ENCODE data around the gene HIVEP2.
A peak's percentile ranks its signal among the peaks of the same experiment; 100 is the strongest.

HIVEP2 gene

DNA sequence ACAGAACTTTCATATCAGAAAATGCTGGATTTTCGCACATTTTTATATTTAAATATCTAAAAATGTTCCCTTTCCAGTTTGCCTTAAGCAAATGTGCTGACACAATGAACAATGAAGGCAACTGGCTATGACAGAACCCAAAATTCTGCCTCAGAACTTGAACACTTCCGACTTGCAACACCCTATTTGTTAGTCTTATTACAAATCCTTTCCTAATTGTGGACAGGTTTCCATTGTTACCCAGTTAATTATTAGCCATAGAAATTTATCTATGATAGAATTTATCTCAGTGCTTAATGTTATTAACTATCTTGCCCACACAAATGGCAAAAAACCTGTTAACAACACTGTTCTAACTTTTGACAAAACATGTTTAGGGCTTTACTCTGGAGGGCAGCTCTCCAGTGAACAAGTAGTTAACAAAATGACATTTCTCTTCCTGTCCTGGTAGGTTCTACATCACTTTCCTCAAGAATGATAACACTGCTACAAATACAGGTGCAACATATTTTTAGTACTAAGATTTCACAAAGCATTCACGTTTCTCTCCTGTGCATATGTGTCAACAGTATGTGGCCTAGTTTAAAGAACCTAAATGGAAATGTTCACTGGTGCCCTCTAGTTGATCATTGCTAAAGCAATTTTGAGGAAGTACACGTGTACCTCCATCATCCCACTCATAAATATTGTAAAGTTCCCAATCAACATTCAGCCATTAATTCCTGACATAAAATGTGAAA, 58.4 kb downstream of the HIVEP2 start:
- DNase-seq, result no peak

DNA sequence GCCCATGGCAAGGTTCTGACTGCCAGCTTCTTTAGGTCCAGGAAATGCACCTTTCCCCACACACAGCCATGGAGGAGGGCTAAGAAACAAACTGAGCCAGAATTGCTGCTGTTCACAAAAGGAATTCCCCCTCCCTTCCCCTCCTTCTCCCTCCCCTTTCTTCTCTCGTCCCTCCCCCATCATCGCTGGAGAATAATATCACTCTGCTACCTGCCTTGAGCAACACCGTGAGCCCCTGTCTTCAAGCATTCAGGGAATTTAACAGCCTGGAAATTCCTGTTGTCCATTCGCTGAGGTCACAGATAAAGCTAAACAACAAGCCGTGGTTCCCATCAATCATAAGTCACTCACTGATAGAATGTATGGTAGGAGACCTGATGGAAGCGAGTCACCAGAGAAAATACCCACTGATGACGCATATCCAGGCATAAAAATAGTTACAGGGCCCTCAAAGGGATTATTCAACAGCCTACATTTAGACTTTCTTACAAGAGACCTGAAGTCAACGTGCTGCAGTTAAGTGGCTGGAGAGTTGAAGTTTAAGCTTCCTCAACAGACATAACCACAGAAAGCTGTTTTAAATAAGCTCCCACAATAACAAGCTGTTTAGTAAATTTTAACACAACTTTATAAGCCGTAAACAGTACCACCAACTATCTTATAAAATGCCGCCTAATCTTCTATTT, 59.7 kb downstream of the HIVEP2 start:
- DNase-seq, result peak; percentile 72

DNA sequence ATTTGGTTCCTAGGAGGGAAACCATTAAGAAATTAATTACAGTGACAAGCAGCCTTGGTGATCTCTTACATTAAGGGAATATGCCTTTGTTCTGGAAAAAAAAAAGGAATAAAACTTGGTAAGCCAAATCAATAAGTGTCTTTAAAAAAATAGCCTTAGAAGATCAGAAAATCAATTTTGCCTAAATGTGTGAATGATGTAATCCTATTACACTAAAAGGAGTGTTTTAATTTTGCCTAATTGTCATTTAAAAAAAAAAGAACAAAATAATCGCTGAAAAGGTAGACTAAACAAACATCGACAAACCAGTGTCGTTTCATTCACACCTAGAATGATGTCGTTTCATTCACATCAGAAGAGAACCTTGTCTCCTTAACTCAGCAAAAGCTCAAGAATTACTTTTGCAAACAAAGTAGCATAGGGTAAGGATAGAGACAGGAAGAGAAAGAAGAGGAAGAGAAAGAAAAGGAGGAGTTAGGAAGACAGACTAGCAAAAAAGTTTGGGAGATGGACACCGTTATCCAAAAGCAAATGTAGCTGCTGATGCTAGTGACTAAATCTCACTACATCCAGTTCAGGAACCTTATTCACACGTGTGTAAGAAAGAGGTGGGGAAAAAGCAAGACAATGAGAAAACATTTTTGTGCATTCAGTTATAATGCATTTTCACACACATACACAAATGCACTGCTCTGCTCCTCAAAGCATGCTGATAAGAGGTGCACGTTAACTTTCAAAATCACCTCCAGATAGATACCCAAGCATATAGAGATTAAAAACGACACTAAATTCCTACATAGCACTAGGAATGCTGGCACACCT, 60.6 kb downstream of the HIVEP2 start:
- DNase-seq, result no peak

DNA sequence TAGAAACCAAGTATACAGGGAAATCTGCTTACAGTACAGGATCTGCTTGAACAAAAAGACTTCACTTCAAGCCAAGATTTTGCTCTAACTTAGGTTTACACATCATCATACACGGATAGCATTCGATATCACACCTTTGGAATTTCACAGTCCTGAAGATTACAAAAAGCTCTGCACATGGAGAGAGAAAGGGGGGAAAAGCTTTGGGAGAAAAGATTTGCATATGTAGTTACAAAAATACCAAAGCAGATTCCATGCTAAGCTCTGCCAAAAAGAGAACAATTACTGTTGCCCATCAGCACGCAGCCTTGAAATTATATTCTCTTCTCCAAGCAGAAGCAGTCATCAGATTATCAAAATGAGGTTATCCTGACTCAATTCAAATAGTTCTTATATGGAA, 62.0 kb downstream of the HIVEP2 start:
- no peak for DNase-seq

DNA sequence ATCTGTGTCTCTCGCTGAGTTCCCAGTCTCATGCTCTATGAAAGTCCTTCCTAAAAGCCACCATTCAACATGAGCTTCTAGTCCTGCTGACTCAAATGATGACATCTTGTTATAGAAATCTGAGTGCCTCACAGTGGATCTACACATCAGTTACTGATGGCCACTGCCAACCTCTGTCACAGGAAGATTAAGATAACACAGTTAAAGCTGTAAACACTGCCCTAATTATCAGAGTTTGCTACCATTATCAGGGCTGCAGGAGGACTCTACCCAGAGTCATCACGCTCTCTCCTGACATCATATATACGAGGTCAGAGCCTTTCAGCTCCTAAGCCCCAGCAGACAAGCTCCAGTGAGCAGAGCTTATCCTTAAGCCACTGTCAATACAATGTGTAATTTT, 63.2 kb downstream of the HIVEP2 start:
- DNase-seq, result no peak

DNA sequence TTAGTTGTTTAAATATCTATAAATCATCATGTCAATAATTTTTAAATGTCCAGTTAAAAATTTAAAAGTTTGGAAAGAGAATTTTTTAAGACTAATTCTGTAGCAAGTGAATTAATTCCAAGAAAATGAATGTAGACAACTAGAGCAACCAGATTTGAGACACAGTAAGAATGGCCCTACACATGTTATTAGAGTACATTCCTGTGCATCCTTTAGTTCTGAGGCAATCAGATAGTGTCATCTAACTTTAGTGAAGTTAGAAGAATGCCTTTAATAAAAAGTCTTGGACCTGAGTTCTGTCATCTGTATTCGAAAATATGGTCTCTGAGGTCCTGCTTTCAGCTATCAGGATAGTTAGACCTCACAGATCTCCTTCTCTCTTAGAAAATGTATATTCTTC, 63.7 kb downstream of the HIVEP2 start:
- DNase-seq, result no peak

DNA sequence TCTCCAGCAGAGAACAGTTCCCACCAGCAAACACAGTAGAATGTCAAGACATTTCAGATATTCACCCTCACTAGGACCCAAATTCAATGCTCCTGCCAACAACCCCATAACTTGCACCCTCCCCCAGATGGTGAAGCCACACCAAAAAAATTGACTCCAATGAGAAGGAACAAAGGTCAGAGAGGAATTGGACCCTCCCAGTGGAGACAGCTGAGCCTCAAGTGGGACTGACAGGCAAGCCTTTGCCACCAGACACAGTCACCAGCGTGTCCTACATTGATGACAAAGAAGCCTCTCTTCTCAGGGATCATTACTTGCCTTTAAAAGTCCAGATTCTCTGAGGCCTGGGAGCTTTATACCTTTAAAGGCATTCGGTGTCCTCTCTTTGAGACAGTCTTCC, 64.8 kb downstream of the HIVEP2 start:
- no peak for DNase-seq

DNA sequence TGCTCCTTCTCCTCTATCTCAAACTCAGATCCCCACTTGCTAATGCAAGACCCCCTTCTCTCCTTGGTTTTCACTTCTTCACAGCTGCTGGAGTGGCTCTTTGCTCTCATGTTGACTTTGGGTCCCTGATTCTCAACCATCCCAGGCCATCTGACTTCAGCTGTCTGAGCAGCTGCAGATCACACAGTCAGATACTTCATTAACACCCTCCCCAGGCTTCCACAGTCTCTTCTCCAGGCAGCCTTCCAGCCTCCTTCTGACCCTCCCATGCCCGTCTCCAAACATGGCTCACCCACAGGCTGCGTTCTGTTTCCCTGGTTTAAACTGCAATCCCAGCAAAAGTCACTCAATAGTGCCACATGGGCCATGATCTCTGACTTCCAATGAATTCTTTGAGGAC, 65.4 kb downstream of the HIVEP2 start:
- DNase-seq, result no peak

DNA sequence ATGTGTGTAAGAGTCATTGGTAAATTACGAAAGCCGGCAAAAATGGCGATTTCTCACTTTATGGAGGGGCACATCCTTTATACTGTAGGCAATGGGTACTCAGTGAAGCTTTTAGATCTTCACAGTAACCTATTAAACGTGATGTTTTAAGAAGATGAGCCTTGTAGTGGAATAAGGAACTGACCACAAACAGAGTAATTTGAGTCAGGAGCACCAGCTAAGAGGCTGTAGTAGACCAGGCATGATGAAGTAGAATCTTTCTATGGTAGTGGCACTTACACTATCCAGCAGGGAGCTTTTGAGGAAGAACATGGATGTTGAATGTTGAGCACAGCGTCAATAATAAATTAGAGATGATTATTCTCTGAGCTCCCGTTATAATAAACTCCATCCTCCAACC, 65.9 kb downstream of the HIVEP2 start:
- DNase-seq, result no peak

DNA sequence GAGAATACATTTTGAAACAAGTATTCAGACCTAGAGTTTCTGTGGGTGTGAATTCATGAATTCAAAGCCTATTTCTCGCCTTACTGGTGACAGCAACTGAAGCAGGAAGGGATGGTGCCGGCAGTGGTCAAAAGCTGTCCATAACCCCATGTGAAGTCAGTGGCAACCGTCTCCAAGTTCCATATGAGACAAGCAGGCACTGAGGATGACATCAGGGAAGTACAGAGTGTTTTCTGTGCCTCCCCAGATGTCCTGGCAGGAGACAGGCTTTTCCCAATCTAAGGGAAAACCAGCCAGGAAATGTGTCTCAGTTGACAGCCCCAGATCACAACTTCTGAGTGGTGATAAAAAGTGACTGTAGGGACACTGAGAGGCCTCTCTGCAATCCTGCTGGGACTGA, 66.6 kb downstream of the HIVEP2 start:
- DNase-seq, result no peak

DNA sequence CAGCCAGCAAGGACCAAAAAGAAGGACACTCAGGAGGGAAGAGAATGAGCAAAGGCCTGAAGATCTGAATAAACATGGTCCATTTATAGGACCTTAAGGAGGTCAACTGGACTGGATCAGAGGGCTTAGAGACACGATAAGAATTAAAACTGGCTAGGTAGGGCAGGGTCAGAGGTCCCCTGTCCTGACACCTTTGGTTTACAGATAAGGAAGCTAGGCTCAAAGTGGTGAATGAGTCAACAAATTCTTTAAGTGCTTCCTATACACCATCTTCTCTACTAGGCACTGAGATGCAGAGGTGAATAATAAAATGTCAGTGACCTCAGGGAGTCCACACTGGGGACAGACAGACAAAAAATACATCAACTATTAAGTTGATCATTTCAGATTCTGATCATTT, 70.3 kb downstream of the HIVEP2 start:
- DNase-seq, result no peak

DNA sequence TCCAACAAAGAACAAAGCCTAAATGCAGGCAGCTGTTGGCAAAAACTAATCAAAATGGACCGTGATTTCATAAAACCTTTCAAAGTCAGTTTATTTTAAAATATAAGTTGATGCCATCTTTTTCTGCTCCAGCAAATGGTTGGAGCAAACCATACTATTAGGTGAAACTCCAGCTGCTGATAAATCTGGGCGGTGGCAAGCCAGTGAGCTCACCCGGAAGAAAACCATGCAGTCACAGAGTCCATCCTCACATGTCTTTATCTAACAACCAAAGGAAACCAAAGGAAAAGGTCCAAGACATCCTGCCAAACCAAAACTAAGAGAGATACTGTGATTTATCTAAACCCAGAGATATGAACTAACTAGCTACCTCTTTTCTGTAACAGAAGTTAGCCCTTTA, 72.6 kb downstream of the HIVEP2 start:
- no peak for DNase-seq

DNA sequence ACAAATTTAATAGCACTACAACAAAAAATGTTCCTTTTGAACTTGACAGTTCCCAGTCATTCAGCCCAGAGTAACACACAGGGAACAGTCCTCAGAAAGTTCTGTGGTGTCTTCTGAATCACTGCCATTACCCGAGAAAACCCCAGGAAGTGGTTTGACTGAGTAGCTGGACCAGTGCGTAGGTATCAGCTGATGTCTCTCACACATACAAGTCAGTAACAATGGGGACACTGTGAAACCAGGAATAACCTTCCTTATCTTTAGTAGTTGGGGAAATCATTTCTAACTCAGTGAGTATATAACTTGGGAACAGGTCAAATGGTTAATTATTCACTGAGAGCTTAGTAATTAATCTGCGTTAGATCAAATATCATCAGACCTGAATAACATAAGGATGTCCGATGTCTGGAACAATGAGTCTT, 73.1 kb downstream of the HIVEP2 start:
- no peak for DNase-seq

DNA sequence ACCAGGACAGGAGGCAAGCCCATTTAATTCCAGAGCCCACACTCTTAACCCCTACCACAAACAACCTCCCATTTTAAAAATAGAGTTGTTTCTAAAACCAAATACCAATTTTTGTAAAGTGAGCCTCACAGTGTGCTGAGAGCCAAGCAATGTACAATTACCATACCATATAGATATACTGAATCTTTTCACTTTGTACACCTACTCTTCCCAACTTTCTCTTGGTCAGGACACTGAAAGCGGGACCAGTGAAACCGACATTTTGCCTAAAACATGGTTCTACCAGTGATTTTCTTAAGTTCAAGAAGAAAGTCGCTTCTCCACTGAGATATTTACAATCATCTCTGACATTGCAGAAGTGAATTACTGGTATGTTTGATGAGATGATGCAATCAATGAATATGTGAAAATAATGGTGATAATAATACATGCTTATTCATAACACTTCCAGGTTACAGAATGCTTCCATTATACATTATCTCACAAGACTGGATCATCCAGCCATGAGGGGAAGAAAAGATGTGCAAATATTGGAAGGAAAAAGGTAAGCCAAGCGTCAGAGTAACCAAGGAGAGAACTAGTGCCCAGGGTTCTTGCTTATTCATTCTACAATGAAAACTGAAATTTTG, 74.1 kb downstream of the HIVEP2 start:
- DNase-seq, result no peak

DNA sequence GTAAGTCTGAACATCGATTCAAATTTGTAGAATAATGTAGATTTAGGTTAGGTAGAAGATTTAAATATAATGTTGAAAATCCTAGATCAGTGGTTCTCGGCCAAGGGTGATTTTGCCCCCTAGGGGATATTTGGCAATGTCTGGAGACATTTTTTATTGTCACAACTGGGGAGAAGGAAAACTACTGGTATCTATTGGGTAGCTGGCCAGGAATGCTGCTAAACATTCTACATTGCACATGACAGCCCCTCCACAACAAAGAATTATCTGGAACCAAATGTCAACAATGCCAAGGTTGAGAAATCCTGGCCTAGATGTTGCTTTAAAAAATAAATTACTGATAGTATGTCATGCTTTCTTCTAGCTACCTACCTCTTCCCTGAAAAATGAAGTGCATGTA, 76.1 kb downstream of the HIVEP2 start:
- no peak for DNase-seq

DNA sequence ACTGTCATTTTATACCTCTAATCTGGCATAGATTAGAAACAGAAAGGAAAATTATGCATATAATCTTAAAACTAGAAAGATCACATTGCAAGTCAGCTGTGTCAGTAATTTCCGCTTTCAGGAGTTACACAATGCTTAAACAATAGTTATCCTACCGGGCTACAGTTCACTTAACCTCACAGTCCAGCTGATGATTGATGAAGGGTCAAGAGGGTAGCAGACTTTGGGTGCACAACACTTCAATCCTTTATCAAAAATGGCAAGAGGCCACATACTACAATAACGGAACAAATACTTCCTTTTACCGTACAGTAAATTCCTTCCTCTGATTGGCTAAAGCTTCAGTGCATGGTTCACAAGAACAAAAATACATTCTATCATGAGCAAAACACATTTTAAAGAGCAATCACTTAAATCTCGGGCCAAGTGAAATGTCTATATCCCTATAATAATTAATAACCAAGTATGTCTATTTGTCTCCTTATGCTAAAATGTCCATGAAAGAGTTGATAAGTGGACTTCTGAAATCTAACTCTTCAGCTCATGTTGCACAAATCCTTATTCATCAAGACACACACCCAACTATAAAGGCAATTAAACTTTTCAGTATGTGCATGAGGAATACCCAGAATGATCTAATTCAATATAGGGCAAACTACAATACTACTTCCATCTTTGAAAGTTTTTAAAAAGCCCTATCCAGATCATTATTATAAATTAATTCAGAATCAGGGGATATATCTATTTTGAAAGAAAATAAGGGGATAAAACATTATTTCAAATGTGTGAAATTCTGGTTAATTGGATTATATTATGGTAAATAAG, 76.8 kb downstream of the HIVEP2 start:
- DNase-seq, result no peak

DNA sequence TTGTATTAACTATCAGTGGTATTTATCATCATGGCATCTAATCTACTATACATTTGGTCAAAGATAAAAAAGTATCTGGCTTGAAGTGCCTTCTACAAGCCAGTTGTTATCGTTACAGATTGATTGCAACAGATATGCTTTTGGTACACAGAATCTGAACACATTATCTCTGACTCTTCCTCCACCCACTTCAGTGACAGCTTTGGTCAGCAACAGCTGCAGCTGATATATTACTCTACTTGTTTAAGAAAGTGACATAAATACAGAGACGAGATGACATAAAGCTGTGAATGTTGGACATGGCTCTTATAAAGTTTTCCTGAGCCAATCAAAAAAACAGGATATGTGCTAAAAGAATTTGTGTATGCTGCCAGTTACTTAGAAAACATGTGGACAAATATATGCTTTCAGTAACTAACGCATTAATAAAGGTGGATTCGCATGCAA, 77.6 kb downstream of the HIVEP2 start:
- DNase-seq, result no peak

DNA sequence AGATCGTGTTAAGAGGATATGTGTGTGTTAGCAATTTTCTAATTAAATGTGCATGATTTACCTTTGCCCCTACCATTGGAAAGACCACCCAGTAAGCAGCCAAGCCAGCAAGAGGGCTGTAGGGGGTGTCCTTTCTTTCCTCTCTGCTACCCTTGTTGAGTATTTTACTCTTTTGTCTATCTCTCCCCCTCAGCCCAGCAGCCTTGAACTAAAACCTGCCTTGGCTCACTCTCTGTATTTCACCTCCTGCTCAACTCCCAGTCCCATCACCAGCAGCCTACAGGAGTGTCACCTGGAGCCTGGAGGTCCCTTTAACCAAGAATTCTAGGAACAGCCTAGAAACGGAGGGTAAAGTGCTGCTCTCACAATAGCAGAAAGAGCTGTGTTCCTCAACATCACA, 81.0 kb downstream of the HIVEP2 start:
- DNase-seq, result no peak

DNA sequence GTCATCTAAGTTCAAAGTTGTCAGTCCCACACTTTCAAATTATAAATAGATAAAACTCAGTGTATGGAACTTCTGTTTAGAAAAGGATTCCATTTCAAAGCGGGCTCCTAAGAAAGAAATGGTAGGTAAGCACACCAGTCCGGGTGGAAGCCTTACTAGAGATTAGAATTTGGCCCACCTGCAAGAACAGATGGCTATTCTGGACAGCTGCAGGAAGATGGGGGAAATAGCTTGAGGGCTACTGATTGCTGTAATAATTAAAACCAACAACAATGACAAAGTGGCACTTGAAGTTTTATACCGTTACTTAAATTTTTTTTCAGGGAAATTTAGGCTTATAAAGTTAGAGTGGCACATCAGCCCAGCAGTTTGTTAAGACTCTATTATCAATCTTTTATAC, 83.3 kb downstream of the HIVEP2 start:
- DNase-seq, result no peak

DNA sequence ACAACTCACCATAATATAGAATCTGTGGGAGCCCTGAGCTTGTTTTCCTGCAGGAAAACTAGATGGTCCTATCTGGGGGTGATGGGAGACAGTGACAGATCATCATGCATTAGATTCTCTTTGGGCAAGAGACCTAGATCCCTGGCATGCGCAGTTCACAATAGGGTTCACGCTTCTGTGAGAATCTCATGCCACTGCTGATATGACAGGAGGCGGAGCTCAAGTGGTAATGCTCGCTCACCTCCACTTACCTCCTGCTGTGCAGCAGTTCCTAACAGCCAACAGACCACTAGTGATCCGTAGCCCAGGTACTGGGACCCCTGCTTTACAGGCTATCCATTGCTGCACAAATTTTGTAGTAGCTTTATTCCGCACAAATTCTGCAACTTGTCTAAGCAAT, 84.5 kb downstream of the HIVEP2 start:
- DNase-seq, result no peak

DNA sequence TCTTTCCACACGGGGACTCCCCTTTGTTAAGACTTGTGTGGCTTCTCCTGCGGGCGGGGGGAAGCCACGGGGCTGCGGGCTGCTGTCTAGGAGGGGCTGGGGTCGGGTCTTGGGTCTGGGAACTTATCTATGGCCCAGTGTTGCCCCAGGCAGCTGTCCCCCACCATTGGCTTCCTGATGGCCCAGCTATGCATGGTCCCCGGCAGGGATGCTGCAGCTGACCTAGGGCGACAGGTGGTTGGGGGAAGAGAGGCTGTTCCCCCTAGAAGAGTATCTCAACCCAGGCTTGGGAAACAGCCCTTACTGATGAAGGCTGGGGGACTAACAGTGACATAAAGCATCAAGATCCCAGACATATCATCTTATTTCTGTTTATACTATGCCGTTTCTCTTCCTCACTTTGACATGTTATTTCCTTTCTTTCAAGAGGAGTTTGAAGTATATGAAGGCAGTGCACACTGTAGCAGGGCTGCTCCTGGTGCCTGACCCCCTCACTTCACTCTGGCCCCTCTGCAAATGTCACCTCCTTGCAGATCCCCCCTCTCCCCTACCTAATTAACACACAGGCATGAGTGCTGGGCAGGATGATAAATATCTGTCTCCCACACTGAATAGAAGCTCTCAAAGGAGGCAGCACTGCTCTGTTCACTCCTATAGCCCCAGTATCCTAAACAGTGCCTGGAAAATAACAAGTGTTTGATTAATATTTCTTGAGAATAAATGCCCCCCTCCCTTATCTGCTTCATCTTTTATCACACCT, 87.0 kb downstream of the HIVEP2 start:
- no peak for DNase-seq

All from activated CD8-positive, alpha-beta memory T cell treated with anti-CD3 and anti-CD28 coated beads for 24 hours (primary cell).